Common myeloid progenitor, CD34-positive (primary cell): ENCODE results near the gene IRAK1BP1.

Source experiments
- CTCF ChIA-PET: fragments of 350-600 bp; sonication (Branson Sonifier 250); formaldehyde crosslinking; loops from one replicate; lab custom pipeline; 2021; ENCODE audit warnings: antibody characterized with exemption; lab: Charles Lee
- POLR2A ChIA-PET: fragments of 350-600 bp; sonication (Branson Sonifier 250); formaldehyde crosslinking; loops from one replicate; lab custom pipeline; 2021; ENCODE audit warnings: antibody characterized with exemption; lab: Charles Lee
- DNase-seq, 3 donors: peaks; one replicate each; pipeline versions ENCODE4 v3.0.0 to v3.0.0-alpha.2; 2013
- H3K27ac ChIP-seq, 2 experiments: 1 replicate in 1 of 2; 2 replicates in 1 of 2; pipeline ENCODE4 v1.7.0; 2013; ENCODE audit warnings: inconsistent platforms in 2 of 2, low read length in 2 of 2, mild to moderate bottlenecking in 2 of 2, low read depth in 1 of 2, moderate library complexity in 1 of 2; ENCODE audit not compliant: severe bottlenecking in 2 of 2, insufficient read depth in 1 of 2, poor library complexity in 1 of 2
- H3K27me3 ChIP-seq, 5 experiments: replicated peaks in 2 of 5; 1 replicate in 3 of 5; 2 replicates in 2 of 5; pipeline versions ENCODE4 v1.6.1 to v1.7.0; 2013; ENCODE audit warnings: low read length in 4 of 5, mild to moderate bottlenecking in 2 of 5, moderate library complexity in 2 of 5, inconsistent platforms in 1 of 5; ENCODE audit not compliant: insufficient read depth in 5 of 5, control insufficient read depth in 4 of 5
- H3K36me3 ChIP-seq, 4 experiments: 1 replicate in 2 of 4; 2 replicates in 2 of 4; pipeline versions ENCODE4 v1.6.1 to v1.7.0; 2013; ENCODE audit warnings: low read length in 3 of 4, control low read depth in 1 of 4, mild to moderate bottlenecking in 1 of 4; ENCODE audit not compliant: control insufficient read depth in 4 of 4, insufficient read depth in 4 of 4
- H3K4me1 ChIP-seq, 4 experiments: 1 replicate in 3 of 4; 2 replicates in 1 of 4; pipeline versions ENCODE4 v1.6.1 to v1.7.1; 2013; ENCODE audit warnings: low read length in 3 of 4, mild to moderate bottlenecking in 3 of 4, control low read depth in 1 of 4, inconsistent platforms in 1 of 4, moderate library complexity in 1 of 4; ENCODE audit not compliant: control insufficient read depth in 4 of 4, insufficient read depth in 4 of 4; ENCODE audit errors: control extremely low read depth in 1 of 4
- H3K4me3 ChIP-seq, 7 experiments: 1 replicate in 4 of 7; 2 replicates in 3 of 7; pipeline versions ENCODE4 v1.5.1 to v1.7.0; 2013; ENCODE audit warnings: mild to moderate bottlenecking in 7 of 7, low read length in 6 of 7, moderate library complexity in 6 of 7, inconsistent platforms in 2 of 7, low read depth in 2 of 7, control low read depth in 1 of 7; ENCODE audit not compliant: insufficient read depth in 4 of 7, control insufficient read depth in 1 of 7; ENCODE audit errors: extremely low read depth in 1 of 7
- H3K9me3 ChIP-seq, 5 experiments: 1 replicate in 4 of 5; 2 replicates in 1 of 5; pipeline versions ENCODE4 v1.6.1 to v1.7.1; 2013; ENCODE audit warnings: low read length in 4 of 5, mild to moderate bottlenecking in 2 of 5, inconsistent platforms in 1 of 5, low read depth in 1 of 5, moderate library complexity in 1 of 5; ENCODE audit not compliant: control insufficient read depth in 4 of 5, insufficient read depth in 2 of 5; ENCODE audit errors: control extremely low read depth in 1 of 5
- WGBS: methylation state at CpG from one replicate; pipeline ENCODE4 v1.1.5; 2013; ENCODE audit not compliant: insufficient coverage; 5-methylcytosine and 5-hydroxymethylcytosine counted together

Gene IRAK1BP1

GRCh38 chr6:78936515-78936914, 69.2 kb downstream of the IRAK1BP1 start:
- ChIA-PET POLR2A (no interaction called here), CTCF (no interaction called here)
- H3K27ac ChIP-seq = no peak overlapping the region
- DNase-seq = no peak
- WGBS = no CpG with 5 or more reads among the region's 2 CpGs
- no peaks in the 10 kb centered on the region for H3K4me1 ChIP-seq
- H3K4me3 ChIP-seq = no peak overlapping the region
- H3K9me3 ChIP-seq = peaks cover 0 to 3% (median 0%) of the 10 kb centered on the region in 5 experiments
- peaks cover 12 to 33% (median 14%) of the 10 kb centered on the region in 4 experiments for H3K36me3 ChIP-seq
- no peaks in the 10 kb centered on the region for H3K27me3 ChIP-seq

DNA sequence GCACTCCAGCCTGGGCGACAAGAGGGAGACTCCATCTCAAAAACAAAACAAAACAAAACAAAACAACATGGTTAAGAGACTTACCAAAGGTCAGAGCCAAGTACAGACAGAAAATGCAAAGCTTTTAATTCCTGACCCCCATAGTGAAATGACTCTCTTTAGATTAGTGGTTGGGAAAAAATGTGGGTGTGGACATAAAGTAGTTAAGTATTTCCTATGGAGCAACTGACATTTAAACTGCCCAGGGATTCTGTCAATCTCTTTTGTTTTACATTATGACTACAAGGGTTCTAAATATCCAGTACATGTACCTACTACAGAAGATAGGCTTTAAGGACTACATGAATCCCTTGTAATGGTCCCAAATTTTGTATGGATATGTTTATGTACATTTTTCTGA, 75.1 kb downstream of the IRAK1BP1 start:
- Histone ChIP-seq H3K27me3 (no peaks in the 10 kb centered on the region), H3K27ac (no peak overlapping the region), H3K9me3 (no peaks in the 10 kb centered on the region), H3K4me1 (no peaks in the 10 kb centered on the region), H3K4me3 (no peak overlapping the region), H3K36me3 (peaks cover 21 to 77% (median 46%) of the 10 kb centered on the region in 4 experiments)
- no peak for DNase-seq
- ChIA-PET CTCF (interaction anchor here (1.6 kb wide), 1 partner anchor 9 kb away, joined by 3 read pairs; no protein-coding TSS in a partner anchor), POLR2A (no interaction called here)
- WGBS = no CpG with 5 or more reads among the region's 1 CpG

GRCh38 chr6:78947529-78947928, 80.2 kb downstream of the IRAK1BP1 start:
- no peak for DNase-seq
- Histone ChIP-seq H3K4me3 (no peak overlapping the region), H3K9me3 (peaks cover 4 to 24% (median 11%) of the 10 kb centered on the region in 5 experiments), H3K4me1 (no peaks in the 10 kb centered on the region), H3K27ac (no peak overlapping the region), H3K27me3 (no peaks in the 10 kb centered on the region), H3K36me3 (peaks cover 33 to 96% (median 59%) of the 10 kb centered on the region in 4 experiments)
- ChIA-PET CTCF (interaction anchor here (1.3 kb wide), 1 partner anchor 16 kb away, joined by 3 read pairs; no protein-coding TSS in a partner anchor), POLR2A (no interaction called here)
- WGBS = 100% methylated on average over 1 of the region's 2 CpGs

DNA sequence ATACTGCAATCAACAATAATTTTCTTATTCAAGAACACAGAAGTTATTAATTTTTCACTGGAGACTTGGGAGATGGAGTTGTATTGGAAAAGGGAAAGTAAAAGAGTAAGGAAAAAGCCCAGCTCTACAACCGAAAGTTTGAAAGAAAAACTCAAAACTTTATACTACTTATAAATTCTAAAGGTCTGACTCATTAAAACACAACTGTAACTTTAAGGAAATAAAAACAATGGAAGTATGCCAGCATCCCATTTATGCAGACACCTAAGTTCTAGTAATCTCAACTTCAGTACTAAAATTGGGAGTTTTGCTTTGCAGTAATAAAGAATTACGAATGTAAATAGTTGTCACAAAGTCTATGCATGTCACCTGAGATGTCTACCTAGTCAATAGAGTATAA, 80.6 kb downstream of the IRAK1BP1 start:
- no CpG with 5 or more reads among the region's 2 CpGs for WGBS
- no peak overlapping the region for H3K4me3 ChIP-seq
- no peaks in the 10 kb centered on the region for H3K4me1 ChIP-seq
- DNase-seq = no peak
- H3K27me3 ChIP-seq = no peaks in the 10 kb centered on the region
- ChIA-PET POLR2A (no interaction called here), CTCF (no interaction called here)
- peaks cover 4 to 24% (median 11%) of the 10 kb centered on the region in 5 experiments for H3K9me3 ChIP-seq
- H3K36me3 ChIP-seq = peaks cover 33 to 97% (median 60%) of the 10 kb centered on the region in 4 experiments
- no peak overlapping the region for H3K27ac ChIP-seq

- Histone ChIP-seq H3K27ac (no peak overlapping the region), H3K4me1 (no peaks in the 10 kb centered on the region), H3K9me3 (peaks cover 4 to 27% (median 11%) of the 10 kb centered on the region in 5 experiments), H3K27me3 (no peaks in the 10 kb centered on the region), H3K4me3 (no peak overlapping the region), H3K36me3 (peaks cover 38 to 99% (median 65%) of the 10 kb centered on the region in 4 experiments)
- CTCF ChIA-PET = interaction anchor here (0.7 kb wide), 1 partner anchor 50 kb away, joined by 3 read pairs; no protein-coding TSS in a partner anchor
- POLR2A ChIA-PET = no interaction called here
- 100% methylated on average over 2 of the region's 3 CpGs for WGBS
- DNase-seq = no peak
These were observed 81.4 kb downstream of the IRAK1BP1 start for GRCh38 chr6:78948785-78949184.

DNA sequence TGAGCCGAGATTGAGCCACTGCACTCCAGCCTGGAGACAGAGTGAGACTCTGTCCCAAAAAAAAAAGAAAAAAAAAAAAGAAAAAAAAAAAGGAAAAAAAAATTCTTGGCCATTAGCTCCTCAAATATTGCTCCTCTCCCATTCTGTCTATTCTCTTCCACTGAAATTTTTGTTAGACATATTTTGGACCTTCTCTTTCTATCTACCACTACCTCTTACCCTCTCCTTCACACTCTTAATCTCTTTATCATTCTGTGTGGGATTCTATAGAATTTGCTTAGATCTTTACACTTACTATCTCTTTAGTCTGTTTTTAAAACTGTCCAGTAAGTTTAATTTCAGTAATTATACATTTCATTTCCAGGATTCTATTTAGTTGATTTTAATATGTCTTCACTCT, 85.0 kb downstream of the IRAK1BP1 start:
- CTCF ChIA-PET = no interaction called here
- POLR2A ChIA-PET = interaction anchor here (0.7 kb wide), 1 partner anchor 121 kb away, joined by 4 read pairs; no protein-coding TSS in a partner anchor
- Histone ChIP-seq H3K4me1 (no peaks in the 10 kb centered on the region), H3K27me3 (no peaks in the 10 kb centered on the region), H3K27ac (no peak overlapping the region), H3K4me3 (no peak overlapping the region), H3K36me3 (peaks cover 46 to 97% (median 64%) of the 10 kb centered on the region in 4 experiments), H3K9me3 (peaks cover 5 to 27% (median 11%) of the 10 kb centered on the region in 5 experiments)
- DNase-seq = no peak
- 100% methylated on average over 1 of the region's 1 CpG for WGBS
